Ammon's horn (tissue), 1 donor: Measurements from ENCODE around the gene TEX51.

Experiments
- DNase-seq: peaks from one replicate; pipeline ENCODE4 v3.0.0-alpha.2; 2016; ENCODE audit warnings: low spot score

Gene TEX51

DNA sequence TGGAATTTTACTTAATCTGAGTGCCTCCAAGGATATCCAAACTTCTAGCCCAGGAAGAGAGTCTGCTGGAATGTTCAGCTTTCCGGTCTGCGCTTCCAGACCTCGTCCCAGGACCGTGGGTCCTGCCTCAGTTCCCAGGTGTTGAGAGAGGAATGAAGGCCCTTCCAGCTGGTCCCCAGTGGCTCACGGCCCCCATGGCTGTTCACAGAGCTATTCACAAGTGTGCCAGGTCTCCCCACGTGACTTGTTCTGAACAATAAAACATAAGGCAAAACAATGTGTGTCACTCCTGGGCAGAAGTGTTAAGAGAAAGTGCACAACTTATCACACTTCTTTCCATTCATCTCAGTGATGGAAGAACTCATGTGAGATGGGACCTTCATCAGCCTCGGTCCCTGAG is 20.1 kb upstream of the TEX51 start:
- DNase-seq: no peak

DNA sequence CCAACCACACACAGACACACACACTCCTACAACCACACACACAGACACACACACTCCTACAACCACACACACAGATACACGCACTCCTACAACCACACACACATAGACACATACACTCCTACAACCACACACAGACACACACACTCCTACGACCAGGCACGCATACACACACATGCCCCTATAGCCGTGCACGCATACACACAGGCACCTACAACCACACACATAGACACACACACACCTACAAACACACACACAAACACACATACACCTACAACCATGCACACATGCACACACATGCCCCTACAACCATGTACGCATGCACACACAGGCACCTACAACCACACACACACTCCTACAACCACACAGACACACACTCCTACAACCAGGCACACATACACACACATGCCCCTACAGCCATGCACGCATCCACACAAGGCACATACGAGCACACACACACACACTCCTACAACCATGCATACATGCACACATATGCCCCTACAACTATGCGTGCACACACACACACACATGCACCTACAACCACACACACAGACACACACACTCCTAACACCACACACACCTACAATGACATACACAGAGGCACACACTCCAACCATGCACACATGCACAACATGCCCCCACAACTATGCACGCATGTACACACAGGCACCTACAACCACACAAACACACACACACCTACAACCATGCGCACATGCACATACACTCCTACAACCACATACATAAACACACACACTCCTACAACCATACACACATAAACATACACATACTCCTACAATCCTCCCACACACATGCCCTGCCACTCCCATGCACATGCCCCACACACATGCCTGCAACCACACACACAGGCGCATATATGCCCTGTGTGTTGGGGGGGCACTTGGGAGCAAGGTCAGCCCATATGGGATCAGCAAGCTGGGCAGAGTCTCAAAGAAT is 19.1 kb upstream of the TEX51 start:
- DNase-seq: no peak

DNA sequence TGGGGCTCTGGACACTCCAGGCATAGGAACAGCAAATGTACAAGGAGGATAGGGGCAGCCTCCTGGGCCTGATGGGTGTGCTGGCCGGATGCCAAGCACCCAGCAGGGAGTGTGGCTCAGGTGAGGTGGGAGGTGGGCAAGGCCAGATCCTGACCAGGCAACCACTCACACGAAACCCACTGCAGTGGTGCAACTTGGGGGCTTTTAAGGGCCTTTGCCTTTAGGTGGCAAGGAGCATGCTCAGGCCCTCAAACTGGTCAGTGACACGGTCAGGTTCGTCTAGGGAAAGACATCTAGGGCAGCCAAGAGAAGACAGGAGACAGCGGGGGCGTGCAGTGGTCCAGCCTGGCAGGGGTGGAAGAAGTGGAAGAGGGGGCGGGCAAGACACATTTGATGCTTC is 18.4 kb upstream of the TEX51 start:
- DNase-seq: no peak

DNA sequence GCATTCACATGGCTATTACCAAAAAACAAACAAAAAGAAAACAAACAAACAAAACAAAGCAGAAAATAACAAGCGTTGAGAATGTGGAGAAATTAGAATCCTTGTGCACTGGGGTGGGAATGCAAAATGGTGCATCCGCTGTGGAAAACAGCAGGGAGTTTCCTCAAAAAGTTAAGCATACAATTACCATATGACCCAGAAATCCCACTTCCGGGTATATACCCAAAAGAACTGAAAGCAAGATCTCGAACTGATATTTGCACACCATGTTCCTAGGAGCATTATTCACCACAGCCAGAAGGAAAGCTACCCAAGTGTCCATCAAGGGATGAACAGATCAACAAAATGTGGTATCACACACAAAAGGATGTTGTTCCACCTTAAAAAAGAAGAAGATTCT is 17.9 kb upstream of the TEX51 start:
- no peak for DNase-seq

DNA sequence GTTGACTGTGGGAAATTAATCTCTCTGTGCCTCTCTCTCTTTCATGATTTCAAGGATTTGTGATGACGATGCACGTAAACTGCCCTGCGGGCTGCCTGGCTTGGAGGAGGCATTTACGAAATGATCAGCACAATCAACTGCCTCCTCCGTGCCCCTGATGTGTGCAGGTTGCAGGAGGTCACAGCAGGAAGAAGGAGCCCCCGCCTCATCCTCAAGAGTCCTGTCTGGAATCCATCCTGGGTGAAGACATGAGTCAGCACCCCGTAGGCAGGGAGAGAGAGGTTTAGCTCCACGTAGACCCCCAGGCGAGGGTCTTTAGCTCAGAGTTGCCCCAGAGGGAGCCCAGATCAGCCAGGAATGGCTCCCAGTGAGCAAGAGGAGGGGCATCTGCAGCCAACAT is 17.1 kb upstream of the TEX51 start:
- no peak for DNase-seq

DNA sequence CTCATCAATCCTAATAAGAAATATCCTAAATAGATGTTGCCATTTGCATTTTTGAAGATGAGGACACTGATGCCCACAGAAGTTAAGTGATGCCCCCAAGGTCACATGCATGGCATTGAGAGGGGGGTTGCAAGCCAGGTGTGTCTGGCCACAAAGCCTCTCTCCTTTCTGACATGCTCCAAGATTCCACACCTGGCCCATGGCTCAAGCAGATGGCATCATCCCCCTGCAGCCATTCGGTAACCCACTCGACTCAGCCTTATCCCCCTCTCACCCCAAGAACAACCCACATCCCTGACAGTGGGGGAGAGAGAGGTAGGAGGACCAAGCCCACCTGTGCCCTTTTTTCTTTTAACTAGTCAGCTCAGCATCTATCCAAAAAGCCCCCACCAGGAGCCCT is 16.5 kb upstream of the TEX51 start:
- no peak for DNase-seq

DNA sequence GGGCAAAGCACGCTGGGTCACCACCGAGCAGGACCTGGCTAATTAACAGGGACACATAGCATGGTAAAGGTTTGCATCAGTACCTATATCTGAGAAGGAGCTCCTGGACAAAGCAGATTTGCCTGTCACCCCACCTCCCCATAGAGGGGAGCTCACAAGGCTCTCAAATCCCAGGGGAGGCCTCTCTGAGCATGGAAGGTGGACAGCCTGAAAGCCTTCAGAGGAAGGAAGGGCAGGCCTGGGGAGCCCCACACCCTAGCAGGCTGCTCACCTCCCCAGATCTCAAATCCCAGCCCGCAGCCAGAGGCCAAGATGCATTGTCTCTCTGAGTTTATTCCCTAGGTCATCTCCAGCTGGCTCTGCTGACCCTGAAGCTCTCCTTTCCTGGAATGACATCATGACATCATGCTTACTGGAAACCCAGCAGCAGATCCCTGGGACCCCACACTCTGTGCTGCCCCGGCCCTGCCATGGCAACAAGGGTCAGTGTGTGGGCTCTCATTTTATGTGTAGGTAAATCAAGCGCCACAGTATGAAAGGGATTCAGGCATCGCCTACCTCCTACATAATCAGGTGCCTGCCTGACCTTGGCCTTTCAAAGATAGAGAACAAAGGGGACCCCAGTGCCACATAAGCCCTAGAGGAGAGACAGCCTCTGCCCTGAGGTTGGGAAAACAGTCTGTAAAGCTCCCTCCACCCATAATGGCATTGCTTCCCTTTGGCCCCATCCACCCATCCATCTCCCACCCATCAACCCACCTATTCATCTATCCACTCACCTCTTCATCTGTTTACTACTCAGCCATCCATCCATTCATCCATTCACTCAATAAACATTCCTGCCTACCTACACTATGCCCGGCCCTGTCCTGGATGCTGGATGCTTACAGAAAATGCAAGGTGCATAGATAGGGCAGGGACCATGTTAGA is 15.7 kb upstream of the TEX51 start:
- DNase-seq: no peak

DNA sequence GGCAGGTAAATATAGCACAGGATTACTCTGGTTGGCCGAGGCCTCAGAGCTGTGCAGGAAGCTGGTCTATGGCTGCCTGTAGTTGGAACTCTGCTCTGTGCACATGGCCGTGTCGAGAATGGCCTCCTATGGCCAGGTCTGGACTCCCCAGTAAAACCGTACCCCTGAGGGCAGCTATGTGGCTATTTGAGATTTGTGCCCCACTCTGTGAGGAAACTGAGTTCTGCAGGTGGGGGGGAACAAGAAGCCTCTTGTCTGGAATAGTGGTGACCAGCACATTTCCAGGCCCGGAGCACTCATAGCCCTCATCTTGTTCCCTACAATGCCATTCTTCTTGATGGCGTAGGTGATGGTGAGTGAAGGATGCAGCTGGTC is 15.0 kb upstream of the TEX51 start:
- no peak for DNase-seq

DNA sequence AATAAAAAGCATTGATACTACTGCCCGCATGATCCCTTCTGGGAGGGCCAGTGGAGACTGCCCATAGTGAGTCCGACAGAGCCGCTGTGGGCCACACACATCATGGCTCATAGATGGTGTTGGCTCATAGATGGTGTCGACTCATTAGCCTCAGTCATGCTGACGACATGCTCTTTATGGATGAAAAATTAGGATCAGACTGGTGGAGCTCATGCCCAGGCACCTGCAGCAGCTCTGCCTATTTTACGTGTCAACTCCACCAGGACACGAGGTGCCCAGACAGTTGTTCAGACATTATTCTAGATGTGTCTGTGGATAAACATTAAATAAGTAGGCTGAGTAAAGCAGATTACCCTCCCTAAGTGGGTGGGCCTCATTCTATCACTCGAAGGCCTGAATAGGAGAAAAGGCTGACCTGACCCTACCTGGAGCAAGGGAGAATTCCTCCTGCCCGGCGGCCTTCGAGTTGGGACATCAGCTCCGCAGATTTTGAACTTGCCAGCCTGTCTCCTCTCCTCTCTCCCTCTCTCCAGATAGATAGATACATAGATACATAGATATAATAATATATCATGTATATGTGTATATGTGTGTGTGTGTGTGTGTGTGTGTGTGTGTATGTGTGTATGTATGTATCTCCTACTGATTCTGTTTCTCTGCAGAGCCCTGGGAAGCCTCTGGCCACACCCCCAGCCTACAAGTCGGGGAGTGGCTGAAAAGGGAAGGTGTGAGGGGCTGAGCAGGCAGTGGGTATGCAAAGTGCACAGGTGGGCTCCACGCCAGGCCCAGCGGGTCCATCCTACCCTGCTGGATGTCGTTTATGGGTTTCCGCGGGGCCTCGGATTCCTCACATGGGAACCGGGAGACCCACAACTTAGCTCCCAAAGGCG is 13.6 kb upstream of the TEX51 start:
- DNase-seq: no peak

DNA sequence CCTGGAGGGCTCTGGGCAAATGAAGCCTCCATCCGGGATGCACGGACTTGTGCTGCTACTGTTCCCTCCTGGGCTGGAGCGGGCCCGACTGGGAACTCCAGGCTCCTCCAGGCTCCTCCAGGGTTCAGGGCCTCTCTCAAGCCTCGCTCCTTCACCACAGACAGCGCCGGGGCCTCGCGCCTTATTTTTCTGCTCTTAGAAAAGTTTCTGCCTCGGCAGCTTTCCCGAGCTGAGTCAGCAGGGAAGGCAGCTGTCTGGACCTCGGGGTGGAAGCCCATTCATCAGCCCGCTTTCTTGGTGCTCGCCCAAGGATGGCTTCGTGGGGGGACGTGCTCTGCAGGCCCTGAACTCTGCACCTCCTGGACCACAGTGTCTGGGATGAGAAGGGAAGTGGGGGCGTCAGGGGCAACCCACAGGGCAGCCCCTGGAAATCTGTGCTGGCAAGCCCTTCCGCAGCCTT is 12.9 kb upstream of the TEX51 start:
- no peak for DNase-seq

DNA sequence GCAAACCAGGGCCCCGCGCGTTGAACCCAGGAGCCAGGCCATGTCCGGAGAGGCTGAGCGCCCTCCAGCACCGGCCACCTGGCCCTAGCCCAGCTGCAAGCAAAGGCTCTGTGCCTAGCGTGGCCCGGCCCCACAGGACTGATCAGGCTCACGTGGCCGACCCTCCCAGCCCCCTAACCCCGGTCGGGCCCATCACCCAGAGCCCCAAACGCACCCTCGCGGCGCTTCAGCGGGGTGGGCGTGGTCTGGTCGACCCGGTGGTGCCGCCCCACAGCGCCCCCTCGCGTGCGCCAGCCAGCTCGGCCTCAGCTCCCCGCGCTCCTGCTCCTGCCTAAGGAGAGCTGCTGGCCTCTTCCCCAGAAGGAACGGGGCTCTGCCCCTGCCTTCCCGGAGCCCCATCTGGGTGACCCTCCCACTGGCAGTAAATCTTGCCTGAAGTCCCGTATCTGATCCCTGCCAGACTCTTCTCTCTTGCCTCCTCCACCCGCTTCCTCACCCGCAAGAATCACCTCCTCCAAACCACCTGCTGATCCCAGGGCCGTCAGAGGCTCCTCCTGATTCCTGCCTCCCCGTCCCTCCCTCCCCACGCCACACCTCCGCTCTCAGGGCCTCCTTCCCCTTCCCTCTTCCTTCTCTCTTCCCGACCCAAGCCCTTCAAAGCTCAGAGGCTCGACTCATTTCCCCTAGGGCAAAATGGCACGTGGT is 12.3 kb upstream of the TEX51 start:
- peak; percentile 74 for DNase-seq

DNA sequence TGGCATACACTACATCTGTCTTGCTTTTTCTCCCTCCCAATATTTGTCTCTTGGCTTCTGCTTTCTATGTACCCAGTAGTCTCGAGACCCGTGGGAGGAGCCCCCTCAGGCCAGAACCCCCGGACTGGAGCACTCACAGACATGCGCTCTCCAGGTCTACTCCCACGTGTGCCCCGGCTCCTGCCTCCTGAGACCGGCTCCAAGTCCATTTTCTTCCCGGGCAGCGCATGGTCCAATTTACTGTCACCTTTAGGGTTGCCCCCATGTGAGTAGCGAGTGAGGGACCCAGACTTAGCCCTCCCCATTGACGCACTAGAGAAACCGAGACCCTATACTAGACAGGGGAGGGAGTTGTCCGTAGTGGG is 11.8 kb upstream of the TEX51 start:
- DNase-seq: no peak

DNA sequence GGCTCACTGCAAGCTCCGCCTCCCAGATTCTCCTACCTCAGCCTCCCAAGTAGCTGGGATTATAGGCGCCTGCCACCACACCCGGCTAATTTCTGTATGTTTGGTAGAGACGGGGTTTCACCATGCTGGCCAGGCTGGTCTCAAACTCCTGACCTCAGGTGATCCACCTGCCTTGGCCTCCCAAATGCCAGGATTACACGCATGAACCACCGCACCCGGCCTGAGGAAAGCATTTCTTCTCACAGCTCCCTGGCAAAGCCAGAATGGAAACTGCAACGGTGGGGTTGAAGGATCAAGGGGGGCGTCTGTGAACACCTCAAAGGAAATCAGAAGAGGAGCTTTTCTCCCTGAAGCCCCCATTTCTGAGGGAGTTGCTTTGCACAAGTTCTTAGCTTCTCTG is 11.2 kb upstream of the TEX51 start:
- no peak for DNase-seq

DNA sequence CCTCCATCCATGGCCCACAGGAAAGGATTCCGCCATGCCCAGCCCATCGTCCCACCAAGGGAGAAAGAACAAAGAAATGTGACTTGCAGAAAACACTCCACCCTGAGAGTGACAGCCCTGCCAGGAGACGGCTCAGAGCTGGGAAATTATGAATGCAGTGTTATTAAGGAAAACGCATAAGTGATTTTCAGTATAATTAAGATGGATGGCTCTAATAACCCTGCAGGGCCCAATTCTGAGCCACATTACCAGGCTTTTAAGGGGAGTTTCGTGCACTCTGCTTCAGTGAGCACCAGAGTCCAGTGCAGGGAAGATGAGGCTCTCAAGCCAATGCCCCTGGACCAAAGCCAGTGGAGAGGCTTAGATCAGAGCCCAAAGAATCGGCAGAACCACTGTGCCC is 10.6 kb upstream of the TEX51 start:
- no peak for DNase-seq

DNA sequence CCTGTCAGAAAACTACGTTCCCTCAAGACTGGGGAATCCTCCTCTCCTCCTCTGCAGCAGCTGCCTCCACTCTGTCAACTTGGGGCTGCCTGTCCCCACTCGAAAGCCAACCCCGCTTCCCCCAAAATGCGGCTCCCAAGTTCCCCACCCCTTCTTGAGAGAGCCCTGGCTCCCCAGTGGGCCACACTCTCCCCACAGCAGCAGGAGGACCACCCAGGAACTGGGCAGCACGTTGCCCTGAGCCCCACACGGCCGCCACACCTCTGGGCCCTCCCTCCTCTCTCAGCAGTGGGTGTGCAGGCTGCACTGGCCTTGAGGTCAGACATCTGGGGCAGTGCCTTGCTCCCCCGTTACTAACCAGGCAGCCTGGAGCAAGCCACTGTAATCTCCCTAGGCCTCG is 9.6 kb upstream of the TEX51 start:
- no peak for DNase-seq

DNA sequence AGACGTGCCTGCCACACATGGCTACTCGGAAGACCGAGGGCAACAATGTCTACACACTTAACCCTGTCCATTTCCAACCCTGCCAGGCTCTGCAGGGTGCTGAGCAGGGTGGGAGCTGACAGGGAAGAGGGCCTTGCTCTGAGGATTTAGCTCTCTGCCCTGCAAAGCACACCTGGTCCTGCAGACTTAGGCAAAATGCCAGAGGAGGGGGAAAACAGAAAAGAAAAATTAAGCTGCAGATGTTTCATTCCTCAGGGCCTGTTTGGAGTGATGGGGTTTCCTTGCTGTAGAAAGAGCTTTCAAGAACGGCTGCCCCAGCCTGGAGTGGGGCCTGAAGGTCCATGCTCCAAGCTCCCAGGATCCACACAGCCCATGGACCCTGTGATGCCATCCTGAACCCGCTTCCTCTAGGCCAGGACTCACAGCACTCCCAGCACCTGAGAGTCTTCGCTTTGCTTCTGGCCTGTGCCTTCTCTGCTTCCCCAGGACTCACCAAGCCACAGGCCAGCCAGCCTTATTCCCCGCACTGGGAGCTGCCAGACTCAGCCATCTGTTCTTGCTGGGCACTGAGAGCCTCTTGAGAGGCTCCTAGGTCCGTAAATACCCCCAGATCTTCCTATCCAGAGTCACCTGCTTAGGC is 9.1 kb upstream of the TEX51 start:
- DNase-seq: no peak

DNA sequence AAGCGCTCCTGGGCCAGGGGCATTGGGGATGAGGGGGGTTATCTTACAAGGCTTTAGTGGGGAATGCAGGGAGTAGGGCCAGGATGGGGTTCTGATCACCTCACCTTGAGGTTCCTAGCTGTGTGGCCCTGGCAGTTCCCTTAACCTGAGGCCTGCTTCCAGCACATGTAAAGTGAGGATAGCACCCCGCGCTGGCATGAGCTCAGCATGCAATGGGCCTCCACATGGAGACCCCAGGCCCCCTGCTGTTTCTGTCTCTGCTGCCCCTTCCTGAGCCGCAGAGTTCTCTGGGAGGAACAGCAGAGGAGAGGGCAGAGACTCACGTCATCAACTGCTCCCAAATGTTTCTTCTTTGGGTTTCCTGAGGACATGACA is 8.6 kb upstream of the TEX51 start:
- no peak for DNase-seq

DNA sequence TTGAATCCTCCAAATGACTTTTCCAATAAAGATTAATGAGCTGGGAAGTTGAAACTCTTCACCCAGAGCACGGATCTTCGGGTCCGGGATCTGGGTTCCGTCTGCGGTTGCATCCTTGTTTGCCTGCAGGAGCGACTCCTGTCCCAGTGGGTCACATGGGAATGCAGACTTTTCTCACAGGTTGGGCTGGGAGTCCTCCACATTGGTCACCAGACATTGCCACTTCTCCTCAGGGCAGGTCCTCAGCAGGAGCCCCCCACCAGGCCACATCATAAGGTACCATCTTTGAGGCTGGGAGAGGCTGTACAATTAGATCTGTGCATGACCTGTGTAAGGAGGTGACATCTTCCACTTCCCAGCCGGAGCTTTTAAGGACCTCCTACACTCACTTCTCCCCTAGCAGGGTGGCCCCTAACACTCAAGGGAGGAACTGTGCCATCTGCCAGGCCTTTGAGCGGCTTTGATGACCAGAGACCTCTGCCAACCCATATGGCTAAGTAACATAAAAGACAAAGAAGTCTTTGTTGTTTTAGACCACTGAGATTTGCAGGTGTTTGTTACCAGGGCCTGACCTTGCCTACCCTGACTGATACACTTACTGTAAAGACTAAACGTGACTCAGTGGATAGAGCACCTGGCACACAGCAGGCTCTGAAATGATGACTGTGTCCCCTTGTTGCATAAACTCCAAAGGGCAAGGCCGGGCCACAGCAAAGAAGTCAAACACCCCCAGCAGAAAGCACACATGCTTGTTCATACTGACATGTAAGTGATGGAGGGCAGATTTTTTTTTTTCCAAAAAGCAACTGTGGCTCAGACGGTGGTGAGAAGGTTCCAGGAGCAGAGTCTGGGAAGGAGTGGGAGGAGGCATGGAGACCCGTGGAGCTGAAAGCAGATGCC is 7.9 kb upstream of the TEX51 start:
- no peak for DNase-seq

DNA sequence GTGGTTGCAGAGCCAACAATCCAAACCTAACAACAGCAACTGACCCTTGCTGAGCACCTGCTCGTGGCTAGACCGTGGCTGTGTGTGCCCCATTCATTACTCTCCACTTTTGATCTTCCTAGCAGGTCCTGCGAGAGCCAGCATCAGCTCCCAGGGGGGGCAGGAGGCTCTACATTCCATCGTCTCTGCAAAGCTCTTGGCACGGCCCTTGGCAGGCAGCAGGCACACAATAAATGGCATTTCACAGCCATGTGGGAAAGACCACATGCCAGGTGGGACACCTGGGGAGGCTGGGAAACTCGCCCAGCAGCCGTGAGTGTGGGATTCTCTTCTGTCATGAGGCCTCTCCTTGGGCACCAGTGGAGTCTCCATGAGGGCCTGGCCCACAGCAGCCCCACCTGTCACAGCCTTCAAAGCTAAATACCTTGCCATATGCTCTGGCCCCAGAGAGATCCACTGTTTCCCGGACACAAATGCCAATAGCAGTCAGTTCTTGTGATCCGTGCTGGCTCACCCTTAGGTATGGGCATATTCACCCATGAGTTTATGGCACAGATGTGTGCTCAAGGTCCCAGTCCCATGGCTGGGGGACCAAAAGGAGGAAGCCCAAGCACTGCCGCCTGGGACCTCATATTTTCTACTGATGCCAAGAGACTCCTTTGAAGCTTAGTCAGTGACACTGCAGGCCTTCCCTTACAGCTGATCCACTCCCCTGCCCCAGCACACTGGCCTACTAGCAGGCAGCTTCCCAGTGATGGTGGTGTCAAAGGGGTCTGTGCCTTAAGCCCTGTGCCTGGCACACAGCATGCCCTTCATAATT is 6.8 kb upstream of the TEX51 start:
- DNase-seq: no peak
